Heart left ventricle (tissue), 16 donors: ENCODE measurements around the gene DNAL1. TPM values are rescaled to one million over a fixed set of nuclear protein-coding genes. Genes with fewer than 3 reads are reported as not detected.

Experiments
- ATAC-seq, 4 donors: fragments of 200-7000 bp; cut with Tn5 transposase; one replicate each; pipeline ENCODE4 v1.9.1; 2020 to 2022; ENCODE audit warnings: moderate library complexity in 4 of 4, mild to moderate bottlenecking in 3 of 4, moderate number of reproducible peaks in 1 of 4
- DNase-seq, 5 donors: peaks; one replicate each; pipeline ENCODE4 v3.0.0-alpha.2; 2020
- H3K27ac ChIP-seq, 12 donors: fragments of 200-600 bp; sonication (generic) in 4 of 12; one replicate each; pipeline versions ENCODE4 v1.5.0 to v1.8.0; 2016 to 2022; ENCODE audit warnings: mild to moderate bottlenecking in 2 of 12
- H3K27me3 ChIP-seq, 9 donors: fragments of 200-600 bp; sonication (generic) in 2 of 9; one replicate each; pipeline versions ENCODE4 v1.5.1 to v1.8.0; 2016 to 2022; ENCODE audit warnings: mild to moderate bottlenecking in 3 of 9
- H3K36me3 ChIP-seq, 9 donors: fragments of 200-600 bp; sonication (generic) in 2 of 9; one replicate each; pipeline versions ENCODE4 v1.5.0 to v1.8.0; 2018 to 2022; ENCODE audit warnings: mild to moderate bottlenecking in 2 of 9
- H3K4me1 ChIP-seq, 12 donors: fragments of 200-600 bp; sonication (generic) in 4 of 12; one replicate each; pipeline versions ENCODE4 v1.5.0 to v1.8.0; 2016 to 2022; ENCODE audit warnings: mild to moderate bottlenecking in 3 of 12
- H3K4me3 ChIP-seq, 12 donors: fragments of 200-600 bp; sonication (generic) in 4 of 12; one replicate each; pipeline versions ENCODE4 v1.5.0 to v1.8.0; 2017 to 2022; ENCODE audit warnings: mild to moderate bottlenecking in 9 of 12, moderate library complexity in 4 of 12
- H3K9me3 ChIP-seq, 12 donors: fragments of 200-600 bp; sonication (generic) in 4 of 12; one replicate each; pipeline versions ENCODE4 v1.5.0 to v1.8.0; 2016 to 2022; ENCODE audit warnings: mild to moderate bottlenecking in 1 of 12
- POLR2A ChIP-seq, 2 donors: fragments of 450-650 bp; IDR thresholded peaks; one replicate each; pipeline ENCODE4 v1.6.1; 2017; ENCODE audit warnings: antibody characterized with exemption in 2 of 2, mild to moderate bottlenecking in 2 of 2, moderate library complexity in 2 of 2
- WGBS, 4 donors: extraction: QIAGEN DNeasy Blood & Tissue Kit in 2 of 4; methylation state at CpG; one replicate each; pipeline versions ENCODE4 v1.1.5 to v1.1.7; 2013 to 2018; 5-methylcytosine and 5-hydroxymethylcytosine counted together
- intact Hi-C, 10 donors: fragments of 100-400 bp; cut with DNase I; formaldehyde crosslinking; loops; one replicate each; pipeline versions ENCODE4 v1.11.1 to v1.14.2; 2022
- polyA plus RNA-seq, 2 donors: library from polyadenylated mRNA; stranded (reverse); fragments of 200-250 nt; gene quantifications; one replicate each; pipeline ENCODE4 v1.2.3, GENCODE V29; 2013
- total RNA-seq, 9 donors: library from RNA; depleted of rRNA in 2 of 9; stranded (reverse); fragments of >200 nt in 2 of 9; fragmentation: NEBNext Ultra II Directional in 3 of 9; extraction: Animal tissue kit (Norgen Biotek cat#: 25700) in 3 of 9; gene quantifications; one replicate each; pipeline versions ENCODE4 v1.1.0 to v1.2.4, GENCODE V29; 2016 to 2023
- TF ChIP-seq, protein P1 (sequence below), 12 donors: fragments of 200-600 bp; sonication (generic) in 4 of 12; IDR thresholded peaks; one replicate each; pipeline versions ENCODE4 v1.5.0 to v1.8.0; 2018 to 2022; ENCODE audit warnings: antibody characterized with exemption in 12 of 12, mild to moderate bottlenecking in 5 of 12
- donor health status: ischemic (EF 13 %, LVEDD 7.1; RV severe dilation, severe dysfunction).
- donor health status: healthy with polysubstance abuse.
- donor health status: DM: no; HTN: yes; CAD: no.
- donor health status: DM: no; HTN: no; CAD: no.
- donor health status: ischemic (EF 25% LVEDD 6.9; RV normal size, moderate dysfunction).
- donor health status: ischemic (EF 25% LVEDD 5.7; RV mildly dilated, moderate dysfunction).
- donor health status: healthy.
- donor health status: DM: yes; HTN: yes; CAD: no.
- donor health status: ischemic (EF 35%, LVEDD 5.7; RV mildly dilated, moderate dysfunction).
- donor health status: nonischemic (EF 11% LVEDD 7.7; RV severe dilation, severe dysfunction).
- donor health status: DM: yes; HTN: yes; CAD: no.
- donor health status: PGD.
- donor health status: ischemic (EF 29% LVEDD 5.4; RV normal size, mild dysfunction).
- donor health status: nonischemic (EF 23%, LVEDD 6.1; RV moderate dilation, normal function).

Gene DNAL1
- total and polyA plus RNA-seq, 11 donors, result 5.2 to 24.5 (median 13.3) TPM

DNA sequence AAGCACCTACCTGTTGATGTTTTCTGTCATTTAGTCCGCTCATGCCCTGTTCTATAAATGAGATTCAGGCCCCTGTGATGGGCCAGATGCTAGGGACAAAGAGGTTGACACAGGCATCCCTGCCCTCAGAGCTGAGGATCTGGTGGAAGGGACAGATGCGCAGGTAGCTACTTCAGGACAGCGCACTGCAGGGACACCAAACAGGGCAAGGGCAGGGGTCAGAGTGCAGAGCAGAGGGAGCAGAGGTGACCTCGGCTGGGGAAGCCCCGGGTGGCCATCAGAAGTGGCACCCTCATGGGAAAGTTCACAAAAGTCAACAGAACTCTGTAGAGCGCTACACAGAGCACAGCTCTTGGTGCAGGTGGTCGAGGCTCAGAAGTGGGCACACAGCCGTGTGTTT lies 75.0 kb downstream of the DNAL1 start:
- DNase-seq (no peak), ATAC-seq (no peak)
- H3K36me3 ChIP-seq, result peaks cover 0 to 96% (median 88%) of the 10 kb centered on the region in 9 donors
- H3K27me3 ChIP-seq, result no peaks in the 10 kb centered on the region
- peak overlapping the region in 4 of 12 donors; percentile 77 to 96 (median 84) for H3K27ac ChIP-seq
- WGBS, 4 donors, result 83 to 94% (median 91%) methylated on average over 7 to 8 of the region's 8 CpGs
- intact Hi-C loops, result loop anchor here in 1 of 10 donors (10.0 kb wide), 2 partner anchors 65 to 75 kb away; partner anchors contain the start of gene DNAL1
- no peaks in the 10 kb centered on the region for H3K9me3 ChIP-seq
- peaks cover 0 to 63% (median 24%) of the 10 kb centered on the region in 12 donors for H3K4me1 ChIP-seq
- no peak overlapping the region for H3K4me3 ChIP-seq
- TF ChIP-seq, protein P1, sequence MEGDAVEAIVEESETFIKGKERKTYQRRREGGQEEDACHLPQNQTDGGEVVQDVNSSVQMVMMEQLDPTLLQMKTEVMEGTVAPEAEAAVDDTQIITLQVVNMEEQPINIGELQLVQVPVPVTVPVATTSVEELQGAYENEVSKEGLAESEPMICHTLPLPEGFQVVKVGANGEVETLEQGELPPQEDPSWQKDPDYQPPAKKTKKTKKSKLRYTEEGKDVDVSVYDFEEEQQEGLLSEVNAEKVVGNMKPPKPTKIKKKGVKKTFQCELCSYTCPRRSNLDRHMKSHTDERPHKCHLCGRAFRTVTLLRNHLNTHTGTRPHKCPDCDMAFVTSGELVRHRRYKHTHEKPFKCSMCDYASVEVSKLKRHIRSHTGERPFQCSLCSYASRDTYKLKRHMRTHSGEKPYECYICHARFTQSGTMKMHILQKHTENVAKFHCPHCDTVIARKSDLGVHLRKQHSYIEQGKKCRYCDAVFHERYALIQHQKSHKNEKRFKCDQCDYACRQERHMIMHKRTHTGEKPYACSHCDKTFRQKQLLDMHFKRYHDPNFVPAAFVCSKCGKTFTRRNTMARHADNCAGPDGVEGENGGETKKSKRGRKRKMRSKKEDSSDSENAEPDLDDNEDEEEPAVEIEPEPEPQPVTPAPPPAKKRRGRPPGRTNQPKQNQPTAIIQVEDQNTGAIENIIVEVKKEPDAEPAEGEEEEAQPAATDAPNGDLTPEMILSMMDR (IDR thresholded peaks at IDR 0.05), result no peak
- TF ChIP-seq POLR2A (IDR thresholded peaks at IDR 0.05), result no peak

DNA sequence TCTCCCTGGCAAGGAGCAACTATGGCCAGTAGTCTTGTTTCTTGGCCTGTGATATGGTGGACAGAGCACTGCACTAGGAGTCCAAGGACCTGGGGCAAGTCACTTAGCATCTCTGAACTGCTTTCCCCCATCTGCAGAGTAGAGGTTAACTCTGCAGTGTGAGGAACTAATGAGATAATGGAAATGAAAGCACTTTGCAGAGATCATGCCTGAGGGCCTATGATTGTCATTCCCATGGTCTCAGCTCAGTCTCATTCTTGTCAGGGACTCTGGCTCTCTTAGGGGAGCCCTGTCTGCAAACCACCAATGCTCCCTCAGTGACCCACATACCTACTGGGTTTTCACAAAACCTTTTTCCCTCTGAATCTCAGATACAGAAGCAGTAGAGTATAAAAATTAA lies 75.8 kb downstream of the DNAL1 start:
- no peak for DNase-seq
- H3K4me1 ChIP-seq, result peaks cover 0 to 67% (median 32%) of the 10 kb centered on the region in 12 donors
- H3K36me3 ChIP-seq, result peaks cover 0 to 99% (median 90%) of the 10 kb centered on the region in 9 donors
- H3K4me3 ChIP-seq, result no peak overlapping the region
- intact Hi-C loops, result loop anchor here in 1 of 10 donors (10.0 kb wide), 1 partner anchor 64 kb away; no protein-coding TSS in a partner anchor
- TF ChIP-seq, protein P1 (IDR thresholded peaks at IDR 0.05), result no peak
- no peak for TF ChIP-seq POLR2A (IDR thresholded peaks at IDR 0.05)
- peak overlapping the region in 2 of 12 donors; percentile 27 to 59 for H3K27ac ChIP-seq
- ATAC-seq, result no peak
- no peaks in the 10 kb centered on the region for H3K9me3 ChIP-seq
- H3K27me3 ChIP-seq, result no peaks in the 10 kb centered on the region

DNA sequence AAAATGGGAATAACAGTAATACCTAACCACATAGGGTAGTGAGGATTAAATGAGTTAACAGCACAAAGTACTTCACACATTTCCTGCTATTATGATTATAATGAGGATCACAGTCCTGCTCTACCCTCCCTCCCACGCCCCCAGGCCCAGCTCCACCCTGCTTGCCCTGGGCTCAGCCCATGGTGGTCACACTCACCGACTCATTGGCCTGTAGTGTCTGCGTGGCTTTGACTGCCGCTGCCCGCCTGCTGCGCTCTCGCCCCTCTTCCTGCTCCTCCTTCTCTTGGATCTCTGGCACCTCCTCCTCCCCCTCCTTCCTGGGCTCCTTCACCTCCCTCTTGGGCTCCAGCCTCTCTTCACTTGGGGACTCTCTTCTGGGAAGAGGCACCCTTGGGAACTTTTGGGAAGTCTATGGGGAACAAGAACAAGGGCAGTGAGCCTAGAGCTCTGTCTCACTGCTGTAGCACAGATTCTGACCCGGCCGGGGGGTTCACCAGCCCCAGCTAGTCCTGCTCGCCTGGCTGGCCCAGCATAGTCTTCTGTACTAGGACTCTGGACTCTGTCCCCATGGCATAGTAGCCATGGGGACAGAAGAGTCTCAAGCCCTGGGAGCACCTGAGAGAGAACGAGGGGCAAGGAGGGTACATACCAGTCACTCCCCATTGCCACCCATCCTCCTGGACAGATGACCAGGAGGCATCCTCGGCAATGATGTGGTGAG lies 76.5 kb downstream of the DNAL1 start:
- H3K27ac ChIP-seq, result peak overlapping the region in 4 of 12 donors; percentile 9 to 59 (median 22)
- H3K9me3 ChIP-seq, result no peaks in the 10 kb centered on the region
- intact Hi-C loops, result loop anchor here in 1 of 10 donors (10.0 kb wide), 1 partner anchor 64 kb away; no protein-coding TSS in a partner anchor
- DNase-seq (no peak), ATAC-seq (no peak)
- H3K36me3 ChIP-seq, result peaks cover 0 to 99% (median 91%) of the 10 kb centered on the region in 9 donors
- H3K4me1 ChIP-seq, result peaks cover 0 to 73% (median 39%) of the 10 kb centered on the region in 12 donors
- TF ChIP-seq POLR2A (IDR thresholded peaks at IDR 0.05), result no peak
- TF ChIP-seq, protein P1 (IDR thresholded peaks at IDR 0.05), result no peak
- 72 to 83% (median 78%) methylated on average over 10 to 12 of the region's 12 CpGs for WGBS, 4 donors
- no peak overlapping the region for H3K4me3 ChIP-seq
- no peaks in the 10 kb centered on the region for H3K27me3 ChIP-seq

DNA sequence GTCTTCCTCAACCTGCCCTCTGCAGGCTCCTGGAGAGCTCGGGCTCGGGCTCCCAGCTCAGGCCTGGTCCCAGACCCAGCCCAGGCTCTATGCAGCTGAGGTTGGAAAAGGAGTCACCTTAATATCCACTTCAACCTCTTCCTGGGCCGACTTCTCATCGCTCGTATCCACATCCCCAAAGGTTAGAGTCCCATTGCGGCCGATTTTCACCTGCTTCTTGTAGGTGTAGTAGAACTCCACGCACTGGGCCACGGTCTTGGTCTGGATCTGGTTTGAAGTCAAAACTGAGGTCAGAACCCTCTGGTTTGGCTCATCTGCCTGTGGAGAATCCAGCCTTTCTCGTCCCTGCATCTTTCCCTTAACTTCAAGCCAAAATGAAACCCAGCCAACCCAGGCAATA lies 77.8 kb downstream of the DNAL1 start:
- Histone ChIP-seq H3K27me3 (no peaks in the 10 kb centered on the region), H3K27ac (peak overlapping the region in 6 of 12 donors; percentile 74 to 90 (median 82)), H3K4me3 (no peak overlapping the region), H3K9me3 (no peaks in the 10 kb centered on the region), H3K36me3 (peaks cover 0 to 99% (median 93%) of the 10 kb centered on the region in 9 donors), H3K4me1 (peaks cover 0 to 75% (median 45%) of the 10 kb centered on the region in 12 donors)
- TF ChIP-seq, protein P1 (IDR thresholded peaks at IDR 0.05), result no peak
- TF ChIP-seq POLR2A (IDR thresholded peaks at IDR 0.05), result no peak
- 94 to 97% (median 94%) methylated on average over 10 of the region's 10 CpGs for WGBS, 4 donors
- intact Hi-C loops, result loop anchor here in 1 of 10 donors (10.0 kb wide), 1 partner anchor 62 kb away; no protein-coding TSS in a partner anchor
- ATAC-seq (no peak), DNase-seq (no peak)
